Measurements from ENCODE around the gene CIRBP. TPM values are rescaled to one million over a fixed set of nuclear protein-coding genes. Genes with fewer than 3 reads are reported as not detected.
A peak's percentile ranks its signal among the peaks of the same experiment; 100 is the strongest.

The CIRBP gene
- total and polyA plus RNA-seq, 2 of the 13 experiments (the other 11 are each of a cell fraction or from before 2014, with no cell fraction given): 133 to 140 TPM

- TF ChIP-seq, protein P1, sequence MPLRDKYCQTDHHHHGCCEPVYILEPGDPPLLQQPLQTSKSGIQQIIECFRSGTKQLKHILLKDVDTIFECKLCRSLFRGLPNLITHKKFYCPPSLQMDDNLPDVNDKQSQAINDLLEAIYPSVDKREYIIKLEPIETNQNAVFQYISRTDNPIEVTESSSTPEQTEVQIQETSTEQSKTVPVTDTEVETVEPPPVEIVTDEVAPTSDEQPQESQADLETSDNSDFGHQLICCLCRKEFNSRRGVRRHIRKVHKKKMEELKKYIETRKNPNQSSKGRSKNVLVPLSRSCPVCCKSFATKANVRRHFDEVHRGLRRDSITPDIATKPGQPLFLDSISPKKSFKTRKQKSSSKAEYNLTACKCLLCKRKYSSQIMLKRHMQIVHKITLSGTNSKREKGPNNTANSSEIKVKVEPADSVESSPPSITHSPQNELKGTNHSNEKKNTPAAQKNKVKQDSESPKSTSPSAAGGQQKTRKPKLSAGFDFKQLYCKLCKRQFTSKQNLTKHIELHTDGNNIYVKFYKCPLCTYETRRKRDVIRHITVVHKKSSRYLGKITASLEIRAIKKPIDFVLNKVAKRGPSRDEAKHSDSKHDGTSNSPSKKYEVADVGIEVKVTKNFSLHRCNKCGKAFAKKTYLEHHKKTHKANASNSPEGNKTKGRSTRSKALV (CRISPR knock-in tag; IDR thresholded peaks at IDR 0.05): no peak
- TF ChIP-seq FOXM1 (CRISPR knock-in tag; IDR thresholded peaks at IDR 0.05) (no peak), ZNF331 (CRISPR knock-in tag; IDR thresholded peaks at IDR 0.05) (no peak), ZNF775 (CRISPR knock-in tag; IDR thresholded peaks at IDR 0.05; ENCODE audit: borderline replicate concordance) (no peak), PCBP1 (IDR thresholded peaks at IDR 0.05; ENCODE audit: borderline replicate concordance, low read depth, low read length) (peak; percentile 76; the same call in 1 of the 2 replicates), ETV5 (CRISPR knock-in tag; IDR thresholded peaks at IDR 0.05; ENCODE audit: borderline replicate concordance) (no peak), RXRB (CRISPR knock-in tag; IDR thresholded peaks at IDR 0.05; ENCODE audit: borderline replicate concordance) (no peak), ZNF20 (CRISPR knock-in tag; IDR thresholded peaks at IDR 0.05) (no peak), TBP (CRISPR knock-in tag; IDR thresholded peaks at IDR 0.05) (no peak), RNF2 (conservative IDR thresholded peaks at IDR 0.05; ENCODE audit: low read depth) (peak; percentile 67; the same call in 1 of the 2 replicates), MTA1 (CRISPR knock-in tag; IDR thresholded peaks at IDR 0.05; ENCODE audit: borderline replicate concordance) (peak; percentile 55; the same call in 1 of the 2 replicates), IKZF1 (IDR thresholded peaks at IDR 0.05) (no peak), ZBTB8A (CRISPR knock-in tag; IDR thresholded peaks at IDR 0.05; ENCODE audit: borderline replicate concordance, low read depth) (no peak), LBX2 (CRISPR knock-in tag; IDR thresholded peaks at IDR 0.05; ENCODE audit: borderline replicate concordance) (no peak), ZNF670 (CRISPR knock-in tag; IDR thresholded peaks at IDR 0.05; ENCODE audit: borderline replicate concordance) (no peak), ZNF547 (CRISPR knock-in tag; IDR thresholded peaks at IDR 0.05) (0 out of 2 replicates have a peak, but pooled peaks have one; percentile 55), TEAD3 (CRISPR knock-in tag; optimal IDR thresholded peaks at IDR 0.05; ENCODE audit: borderline replicate concordance) (peak; percentile 4), ZNF891 (CRISPR knock-in tag; IDR thresholded peaks at IDR 0.05) (peak; percentile 83; the same call in 1 of the 2 replicates), HNRNPL (IDR thresholded peaks at IDR 0.05; ENCODE audit: low read depth, low read length) (peak; percentile 89), SALL1 (CRISPR knock-in tag; IDR thresholded peaks at IDR 0.05) (no peak), MAFK (conservative IDR thresholded peaks at IDR 0.05 in 1 of 2, IDR thresholded peaks at IDR 0.05 in 1 of 2; ENCODE audit: low read length in 2 of 2) (no peak), NR3C1 (CRISPR knock-in tag; IDR thresholded peaks at IDR 0.05) (no peak), KLF11 (CRISPR knock-in tag; IDR thresholded peaks at IDR 0.05) (no peak), ZNF546 (CRISPR knock-in tag; conservative IDR thresholded peaks at IDR 0.05) (no peak), NR0B2 (CRISPR knock-in tag; IDR thresholded peaks at IDR 0.05) (peak; percentile 52; the same call in 1 of the 2 replicates)
Measured at GRCh38 chr19:1238369-1239303, 30.5 kb upstream of the CIRBP start (continued).

All from HepG2 (cell line).